ENCODE results near the gene WIPF2.

DNA sequence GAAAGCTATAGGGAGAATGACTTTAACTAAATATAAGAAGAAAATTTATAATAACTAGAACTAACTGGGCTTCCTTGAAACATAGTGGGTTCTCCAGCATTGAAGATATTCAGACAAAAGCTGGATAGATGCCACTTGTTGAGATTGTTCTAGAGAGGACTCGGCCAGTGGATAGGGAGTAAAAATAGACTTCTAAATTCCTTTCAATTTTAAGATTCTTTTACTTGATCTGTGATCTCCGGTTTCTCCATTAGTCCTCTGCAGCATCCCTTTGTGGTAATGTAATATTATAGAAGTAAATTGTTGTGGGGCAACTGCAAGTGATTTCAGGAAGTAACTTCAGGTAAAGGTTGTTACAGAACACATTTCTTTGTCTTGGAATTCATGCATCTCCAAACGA lies 79.6 kb downstream of the WIPF2 start:
- no peak for TF ChIP-seq YY1 (IDR thresholded peaks at IDR 0.05; ENCODE audit: insufficient read depth, insufficient read length)
- TF ChIP-seq SUZ12 (IDR thresholded peaks at IDR 0.05; ENCODE audit: extremely low read depth, insufficient read depth, insufficient read length) = no peak
- no peak for TF ChIP-seq ZNF274 (IDR thresholded peaks at IDR 0.05; ENCODE audit: low read depth, low read length)
